Measurements from ENCODE around the gene PCBP4. TPM values are rescaled to one million over a fixed set of nuclear protein-coding genes. Genes with fewer than 3 reads are reported as not detected.
A peak's percentile ranks its signal among the peaks of the same experiment; 100 is the strongest.

Gene PCBP4
- total RNA-seq, 2 experiments from 2014 or later: 31.0 to 34.2 TPM

DNA sequence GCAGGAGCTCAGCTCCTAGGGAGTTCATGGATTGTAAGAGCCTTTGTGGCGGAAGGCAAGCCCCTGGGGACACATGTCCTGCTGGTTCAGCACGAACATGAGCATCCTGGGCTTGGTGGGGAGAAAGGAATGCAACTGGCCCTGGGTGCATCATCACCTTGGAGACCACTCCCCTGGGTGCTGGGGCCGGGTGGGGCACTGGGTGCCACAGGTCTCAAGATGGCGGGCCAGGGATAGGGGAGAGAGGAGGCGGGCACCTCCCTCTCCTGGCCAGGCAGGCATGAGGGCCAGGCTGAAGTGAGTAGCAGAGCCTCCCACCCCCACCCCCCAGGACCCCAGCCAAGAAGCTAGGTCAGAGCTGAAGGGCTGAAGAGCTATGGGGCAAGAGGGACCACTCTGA, 768 bp downstream of the PCBP4 start:
- H3K4me1 Mint-ChIP-seq: peaks cover 31% of the 10 kb centered on the region
- ChIA-PET CTCF (interaction anchor here (1.6 kb wide), 1 partner anchor 24 kb away, joined by 4 read pairs; no protein-coding TSS in a partner anchor), POLR2A (interaction anchor here (0.7 to 1.5 kb wide), 3 partner anchors 20 to 29 kb away, joined by 3 read pairs; partner anchors contain the start of gene RPL29)
- no peaks in the 10 kb centered on the region for H3K9me3 Mint-ChIP-seq
- peak overlapping the region; percentile 79 for H3K4me3 Mint-ChIP-seq
- H3K27ac Mint-ChIP-seq: peak overlapping the region; percentile 23
- no peak for DNase-seq
- no peaks in the 10 kb centered on the region for H3K36me3 Mint-ChIP-seq (ENCODE audit: low read depth)
- H3K27me3 Mint-ChIP-seq: peaks cover 11% of the 10 kb centered on the region

DNA sequence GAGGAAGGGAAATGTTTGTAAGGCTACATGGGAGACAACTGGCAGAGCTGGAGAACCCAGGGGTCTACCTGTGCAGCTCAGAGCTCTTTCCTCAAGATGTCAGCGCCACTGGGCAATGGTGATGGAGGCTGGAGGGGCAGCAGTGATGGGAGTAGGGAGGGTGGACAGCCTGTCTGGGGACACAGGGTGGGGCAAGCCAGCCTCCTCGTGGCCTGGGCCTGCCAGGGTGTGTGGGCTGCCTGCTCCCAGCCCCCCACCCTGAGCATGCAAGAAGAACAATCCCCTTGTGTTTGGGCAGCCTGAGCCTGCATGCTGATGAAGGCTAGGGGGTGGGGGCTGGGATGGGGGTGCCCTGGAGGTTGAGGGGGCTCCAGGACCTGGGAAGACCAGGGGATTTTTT, 1.2 kb downstream of the PCBP4 start:
- Mint-ChIP-seq H3K27me3 (peaks cover 13% of the 10 kb centered on the region), H3K4me1 (peaks cover 28% of the 10 kb centered on the region), H3K4me3 (peak overlapping the region; percentile 79), H3K27ac (no peak overlapping the region), H3K36me3 (ENCODE audit: low read depth) (no peaks in the 10 kb centered on the region), H3K9me3 (no peaks in the 10 kb centered on the region)
- ChIA-PET POLR2A (interaction anchor here (0.7 to 2.0 kb wide), 4 partner anchors 8 to 30 kb away, joined by 3 to 8 read pairs (median 4); partner anchors contain the start of genes ABHD14A, ABHD14B, ACY1 and RPL29), CTCF (interaction anchor here (1.0 kb wide), 1 partner anchor 24 kb away, joined by 3 read pairs; the partner anchor contains the start of gene RRP9)
- DNase-seq: no peak

DNA sequence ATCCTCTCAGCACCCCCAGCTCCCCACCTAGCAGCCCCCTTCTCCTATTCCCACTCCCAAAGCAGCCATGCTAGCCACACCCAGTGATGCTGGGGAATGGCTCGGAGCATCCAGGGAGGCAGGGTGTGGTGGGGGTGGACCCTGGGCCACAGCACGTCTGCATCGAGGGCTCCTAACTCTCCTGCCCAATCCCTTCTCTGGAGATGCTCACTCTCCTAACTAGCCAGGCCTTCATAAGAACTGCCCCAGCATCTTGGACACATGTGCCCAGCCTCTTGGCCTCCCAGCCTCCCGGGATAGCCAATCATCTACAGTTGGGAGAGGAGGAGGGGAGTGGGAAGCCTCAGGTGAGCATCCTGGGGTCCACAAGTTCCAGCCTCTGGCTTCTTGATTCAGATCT, 2.7 kb downstream of the PCBP4 start:
- CTCF ChIA-PET: interaction anchor here (1.0 kb wide), 1 partner anchor 9 kb away, joined by 4 read pairs; the partner anchor contains the start of gene ABHD14B
- H3K36me3 Mint-ChIP-seq (ENCODE audit: low read depth): no peaks in the 10 kb centered on the region
- H3K27me3 Mint-ChIP-seq: peaks cover 13% of the 10 kb centered on the region
- no peak for DNase-seq
- POLR2A ChIA-PET: interaction anchor here (0.9 to 2.0 kb wide), 4 partner anchors 9 to 91 kb away, joined by 3 to 8 read pairs (median 5); partner anchors contain the start of genes ABHD14A, ABHD14B, ACY1 and GPR62
- H3K4me3 Mint-ChIP-seq: no peak overlapping the region
- peaks cover 26% of the 10 kb centered on the region for H3K4me1 Mint-ChIP-seq
- H3K9me3 Mint-ChIP-seq: no peaks in the 10 kb centered on the region
- no peak overlapping the region for H3K27ac Mint-ChIP-seq

DNA sequence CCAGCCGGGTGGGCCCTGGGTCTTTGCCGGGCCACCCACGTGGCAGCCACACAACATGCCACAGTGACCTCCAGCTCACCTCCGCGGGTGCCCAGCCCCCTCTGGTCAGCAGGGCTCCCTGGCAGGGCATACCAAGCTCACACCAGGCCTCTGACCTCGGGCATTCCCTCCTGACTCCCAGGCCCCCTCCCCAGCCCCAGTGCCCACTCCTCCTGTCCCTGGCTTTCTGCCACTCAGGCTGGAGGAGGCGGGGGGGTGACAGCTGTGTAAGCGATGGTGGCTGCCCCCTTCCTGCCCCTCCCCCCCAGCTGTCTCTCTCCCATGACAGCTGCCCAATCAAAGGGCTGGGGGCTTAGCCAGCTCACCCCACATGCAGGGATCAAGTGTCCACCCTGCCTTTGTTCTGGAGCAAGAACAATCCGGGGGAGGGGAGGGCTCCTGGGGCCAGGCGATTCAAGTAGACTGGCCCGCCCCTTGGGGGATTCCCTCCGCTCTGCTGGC, 3.3 kb downstream of the PCBP4 start:
- Mint-ChIP-seq H3K4me3 (no peak overlapping the region), H3K9me3 (no peaks in the 10 kb centered on the region), H3K27ac (no peak overlapping the region), H3K4me1 (peaks cover 24% of the 10 kb centered on the region), H3K27me3 (peaks cover 13% of the 10 kb centered on the region), H3K36me3 (ENCODE audit: low read depth) (no peaks in the 10 kb centered on the region)
- no peak for DNase-seq
- POLR2A ChIA-PET: interaction anchor here (1.1 kb wide), 1 partner anchor 10 kb away, joined by 3 read pairs; the partner anchor contains the start of gene ABHD14B
- CTCF ChIA-PET: interaction anchor here (1.0 to 1.6 kb wide), 3 partner anchors 10 to 23 kb away, joined by 4 to 5 read pairs (median 5); partner anchors contain the start of genes ABHD14B, ACY1 and RRP9

DNA sequence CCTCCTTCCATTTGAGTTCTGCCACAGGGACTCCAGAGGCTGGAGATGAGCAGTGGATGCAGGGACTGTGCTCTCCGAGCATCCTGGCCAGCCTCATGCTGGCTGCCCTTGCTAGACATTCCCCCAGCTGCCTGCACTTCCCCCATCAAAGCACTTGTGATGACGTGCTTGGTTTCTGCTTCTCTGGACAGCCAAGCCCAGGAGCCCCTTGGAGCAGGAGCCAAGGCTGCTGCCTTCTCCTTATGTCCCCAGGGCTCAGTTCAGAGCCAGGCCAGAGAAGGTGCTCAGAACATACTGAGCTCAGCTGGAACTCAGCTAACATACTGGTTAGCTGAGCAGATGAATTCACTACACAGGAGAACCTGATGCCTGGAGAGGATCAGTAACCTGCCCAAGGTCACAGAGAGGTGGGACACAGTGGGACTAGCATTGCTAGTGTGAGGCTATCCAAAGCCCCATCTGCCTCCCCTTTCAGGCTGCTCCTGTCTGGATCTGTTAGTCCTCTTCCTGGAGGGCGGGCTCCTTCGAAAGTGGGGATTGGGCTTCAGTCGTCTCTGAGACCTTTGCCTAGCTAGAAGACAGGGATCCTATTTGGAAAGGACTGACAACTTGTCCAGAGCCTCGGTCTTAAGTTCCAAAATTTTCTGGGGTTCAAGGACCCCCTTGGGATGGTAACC, 4.3 kb downstream of the PCBP4 start:
- no peaks in the 10 kb centered on the region for H3K9me3 Mint-ChIP-seq
- no peak for DNase-seq
- peaks cover 13% of the 10 kb centered on the region for H3K27me3 Mint-ChIP-seq
- no peak overlapping the region for H3K4me3 Mint-ChIP-seq
- ChIA-PET POLR2A (interaction anchor here (1.1 kb wide), 1 partner anchor 11 kb away, joined by 3 read pairs; the partner anchor contains the start of gene ABHD14B), CTCF (interaction anchor here (1.2 to 1.6 kb wide), 3 partner anchors 10 to 22 kb away, joined by 5 to 6 read pairs (median 5); partner anchors contain the start of genes ACY1 and RRP9)
- H3K27ac Mint-ChIP-seq: no peak overlapping the region
- H3K4me1 Mint-ChIP-seq: peaks cover 15% of the 10 kb centered on the region
- peaks cover 3% of the 10 kb centered on the region for H3K36me3 Mint-ChIP-seq (ENCODE audit: low read depth)

DNA sequence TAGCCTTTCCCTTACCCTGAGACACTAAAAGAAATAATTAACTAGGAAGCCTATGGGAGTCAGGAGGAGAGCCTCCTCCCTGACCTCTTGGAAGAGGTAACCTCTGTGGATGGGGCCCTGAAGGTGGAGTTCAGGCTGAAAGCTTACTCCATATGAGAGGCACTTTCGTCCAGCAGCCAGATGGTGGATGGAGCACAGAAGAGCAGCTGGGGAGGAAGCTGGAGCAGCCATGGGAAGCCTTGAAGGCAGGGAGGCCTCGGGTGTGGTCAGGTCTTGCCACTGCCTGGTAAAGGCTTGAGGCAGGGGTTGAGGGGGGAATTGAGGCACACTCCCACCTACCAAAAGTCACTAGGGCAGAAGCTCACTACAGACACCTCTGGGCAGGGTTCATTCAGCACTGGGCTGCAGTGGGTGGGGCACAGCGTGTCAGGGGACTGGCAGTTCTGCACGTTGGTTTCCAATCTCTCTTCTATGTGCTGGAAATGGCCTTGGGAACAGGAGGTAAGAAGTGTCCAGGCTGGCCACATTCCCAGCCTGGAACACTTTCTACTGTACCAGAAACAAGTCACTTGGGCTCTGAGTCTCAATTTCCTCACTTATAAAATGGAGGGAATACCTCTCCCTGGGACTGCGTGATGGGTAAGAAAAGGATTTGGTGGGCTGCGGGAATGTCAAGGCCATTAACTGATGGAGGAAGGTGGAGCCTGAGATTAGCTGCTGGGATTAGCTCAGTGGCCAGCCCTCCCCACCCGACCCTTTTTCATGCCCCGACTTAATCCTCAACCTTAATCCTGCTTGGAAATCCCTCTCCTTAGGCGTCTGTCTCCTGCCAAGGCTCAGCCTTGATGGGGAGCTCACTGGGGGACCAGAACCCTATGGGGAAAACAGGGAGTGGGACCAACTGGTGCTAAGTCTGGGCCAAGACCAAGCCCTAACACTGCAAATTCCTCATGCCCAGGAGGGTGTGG, 5.4 kb downstream of the PCBP4 start:
- H3K4me1 Mint-ChIP-seq: peaks cover 13% of the 10 kb centered on the region
- no peak overlapping the region for H3K4me3 Mint-ChIP-seq
- H3K27ac Mint-ChIP-seq: no peak overlapping the region
- ChIA-PET CTCF (interaction anchor here (1.0 to 1.6 kb wide), 2 partner anchors 11 to 39 kb away, joined by 3 to 6 read pairs; no protein-coding TSS in a partner anchor), POLR2A (interaction anchor here (1.2 kb wide), 1 partner anchor 12 kb away, joined by 4 read pairs; the partner anchor contains the start of gene ABHD14B)
- peaks cover 16% of the 10 kb centered on the region for H3K27me3 Mint-ChIP-seq
- DNase-seq: no peak
- H3K9me3 Mint-ChIP-seq: no peaks in the 10 kb centered on the region
- peaks cover 3% of the 10 kb centered on the region for H3K36me3 Mint-ChIP-seq (ENCODE audit: low read depth)

DNA sequence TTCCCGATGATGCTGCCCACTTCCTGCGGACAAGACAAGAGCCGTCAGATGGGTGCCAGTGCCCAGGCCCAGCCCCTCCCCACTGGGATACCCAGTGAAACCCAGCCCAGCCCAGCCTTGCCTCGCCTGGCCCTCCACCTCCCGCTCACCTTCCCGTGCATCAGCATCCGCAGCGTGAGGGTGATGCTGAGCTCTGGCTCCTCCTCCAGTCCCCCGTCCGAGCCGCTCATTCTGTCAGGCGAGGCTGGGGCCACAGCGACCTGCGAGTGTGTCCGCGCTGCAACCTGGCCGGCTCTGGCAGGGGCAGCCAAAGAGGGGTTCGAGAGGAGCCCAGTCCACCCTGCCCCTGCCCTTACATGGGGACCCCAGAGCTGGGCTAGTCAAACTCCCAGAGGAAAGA, 6.2 kb downstream of the PCBP4 start:
- Mint-ChIP-seq H3K9me3 (no peaks in the 10 kb centered on the region), H3K4me1 (peaks cover 14% of the 10 kb centered on the region), H3K36me3 (ENCODE audit: low read depth) (peaks cover 3% of the 10 kb centered on the region), H3K27ac (no peak overlapping the region), H3K27me3 (peaks cover 19% of the 10 kb centered on the region), H3K4me3 (no peak overlapping the region)
- DNase-seq: no peak
- POLR2A ChIA-PET: no interaction called here
- CTCF ChIA-PET: interaction anchor here (1.0 kb wide), 1 partner anchor 40 kb away, joined by 3 read pairs; no protein-coding TSS in a partner anchor

DNA sequence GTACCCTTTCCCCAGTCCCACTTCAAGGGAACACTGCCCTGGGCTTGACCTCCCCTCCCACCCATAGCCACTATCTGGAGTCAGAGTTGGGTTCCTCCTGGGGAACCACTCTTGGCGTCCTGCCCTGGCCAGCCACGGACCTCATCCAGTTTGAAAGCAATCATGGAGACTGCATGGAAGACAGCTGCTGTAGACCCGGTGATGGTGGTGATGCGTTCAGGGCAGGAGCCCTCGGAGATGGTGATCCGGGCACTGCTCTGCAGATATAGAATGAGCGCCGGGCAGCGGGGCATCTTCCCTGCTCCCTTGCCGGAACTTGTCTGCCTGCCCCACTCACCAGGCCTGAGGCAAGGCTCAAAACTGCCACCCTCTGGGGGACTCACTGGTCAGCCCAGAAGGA, 6.9 kb downstream of the PCBP4 start:
- H3K27me3 Mint-ChIP-seq: peaks cover 19% of the 10 kb centered on the region
- peaks cover 9% of the 10 kb centered on the region for H3K4me1 Mint-ChIP-seq
- no peak overlapping the region for H3K4me3 Mint-ChIP-seq
- ChIA-PET CTCF (no interaction called here), POLR2A (no interaction called here)
- no peak overlapping the region for H3K27ac Mint-ChIP-seq
- no peaks in the 10 kb centered on the region for H3K9me3 Mint-ChIP-seq
- H3K36me3 Mint-ChIP-seq (ENCODE audit: low read depth): peaks cover 3% of the 10 kb centered on the region
- no peak for DNase-seq

DNA sequence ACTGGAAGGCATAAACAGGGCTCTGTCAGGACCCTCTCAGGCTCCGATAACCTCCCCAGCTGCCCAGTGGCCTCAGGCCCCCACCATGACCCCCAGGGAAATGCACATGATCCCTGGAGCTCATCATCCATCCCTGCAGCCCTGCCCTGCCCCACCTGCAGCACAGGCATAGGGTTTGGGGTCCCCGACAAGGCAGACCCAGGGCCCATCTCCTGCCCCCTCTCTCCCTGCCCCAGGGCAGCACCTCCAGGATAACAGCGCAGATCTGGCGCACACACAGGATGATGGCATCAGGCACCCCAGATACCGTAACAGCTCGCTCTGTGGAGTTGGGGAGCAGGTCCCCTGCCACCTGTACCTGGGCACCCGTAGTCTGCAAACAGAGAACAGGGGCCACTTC, 7.6 kb downstream of the PCBP4 start:
- POLR2A ChIA-PET: interaction anchor here (1.3 kb wide), 1 partner anchor 17 kb away, joined by 3 read pairs; no protein-coding TSS in a partner anchor
- CTCF ChIA-PET: no interaction called here

DNA sequence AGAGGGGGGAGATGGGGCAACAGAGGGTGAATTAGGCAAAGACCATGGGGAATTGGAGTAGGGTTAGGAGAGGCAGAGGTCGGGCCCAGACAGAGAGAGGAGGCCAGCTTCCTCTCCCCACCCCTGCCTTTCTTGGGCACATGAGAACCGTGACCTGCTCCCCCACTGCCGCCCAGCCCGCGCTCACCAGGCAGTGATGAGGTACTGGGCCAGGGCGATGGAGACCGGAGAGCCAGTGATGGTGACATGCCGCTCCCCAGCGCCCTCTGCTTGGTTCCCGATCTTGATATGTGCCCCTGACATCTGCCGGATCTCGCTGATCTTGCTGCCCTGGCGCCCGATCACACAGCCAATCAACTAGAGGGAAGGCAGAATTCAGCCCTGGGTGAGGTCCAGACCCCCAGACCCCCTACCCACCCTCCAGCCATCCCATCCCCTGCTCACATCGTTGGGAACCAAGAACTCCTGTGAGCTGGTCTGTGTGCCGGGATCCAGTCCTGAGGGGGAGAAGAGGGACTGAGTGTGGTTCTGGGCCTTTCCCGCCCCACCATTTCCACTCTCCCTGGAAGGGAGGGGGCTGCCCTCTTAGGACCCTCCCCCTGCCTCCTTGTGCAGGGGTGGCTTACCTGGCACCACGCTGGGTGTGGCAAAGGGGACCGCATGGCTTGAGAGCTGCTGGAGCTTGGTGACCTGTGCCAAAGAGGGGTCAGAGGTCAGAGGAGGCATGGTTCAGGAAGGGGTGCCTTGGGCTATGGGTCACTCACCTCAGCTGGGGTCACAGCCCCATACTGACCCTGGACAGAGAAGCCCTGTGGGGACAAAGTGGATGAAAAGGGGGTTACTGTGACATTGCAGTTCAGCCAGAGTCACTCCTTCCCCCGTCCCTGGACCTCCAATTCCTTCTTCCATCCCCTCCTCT, 8.4 kb downstream of the PCBP4 start:
- peaks cover 7% of the 10 kb centered on the region for H3K4me1 Mint-ChIP-seq
- no peaks in the 10 kb centered on the region for H3K9me3 Mint-ChIP-seq
- no peak for DNase-seq
- H3K4me3 Mint-ChIP-seq: no peak overlapping the region
- CTCF ChIA-PET: interaction anchor here (1.2 kb wide), 1 partner anchor 15 kb away, joined by 4 read pairs; the partner anchor contains the start of gene ABHD14B
- POLR2A ChIA-PET: interaction anchor here (1.3 kb wide), 2 partner anchors 16 to 24 kb away, joined by 3 read pairs; no protein-coding TSS in a partner anchor
- H3K27me3 Mint-ChIP-seq: peaks cover 29% of the 10 kb centered on the region
- H3K27ac Mint-ChIP-seq: no peak overlapping the region
- peaks cover 3% of the 10 kb centered on the region for H3K36me3 Mint-ChIP-seq (ENCODE audit: low read depth)

More for the DNA sequence above, 7.6 kb downstream of the PCBP4 start:
- H3K27ac Mint-ChIP-seq: no peak overlapping the region
- H3K9me3 Mint-ChIP-seq: no peaks in the 10 kb centered on the region
- DNase-seq: no peak
- H3K4me3 Mint-ChIP-seq: no peak overlapping the region
- peaks cover 3% of the 10 kb centered on the region for H3K36me3 Mint-ChIP-seq (ENCODE audit: low read depth)
- peaks cover 7% of the 10 kb centered on the region for H3K4me1 Mint-ChIP-seq
- peaks cover 22% of the 10 kb centered on the region for H3K27me3 Mint-ChIP-seq

DNA sequence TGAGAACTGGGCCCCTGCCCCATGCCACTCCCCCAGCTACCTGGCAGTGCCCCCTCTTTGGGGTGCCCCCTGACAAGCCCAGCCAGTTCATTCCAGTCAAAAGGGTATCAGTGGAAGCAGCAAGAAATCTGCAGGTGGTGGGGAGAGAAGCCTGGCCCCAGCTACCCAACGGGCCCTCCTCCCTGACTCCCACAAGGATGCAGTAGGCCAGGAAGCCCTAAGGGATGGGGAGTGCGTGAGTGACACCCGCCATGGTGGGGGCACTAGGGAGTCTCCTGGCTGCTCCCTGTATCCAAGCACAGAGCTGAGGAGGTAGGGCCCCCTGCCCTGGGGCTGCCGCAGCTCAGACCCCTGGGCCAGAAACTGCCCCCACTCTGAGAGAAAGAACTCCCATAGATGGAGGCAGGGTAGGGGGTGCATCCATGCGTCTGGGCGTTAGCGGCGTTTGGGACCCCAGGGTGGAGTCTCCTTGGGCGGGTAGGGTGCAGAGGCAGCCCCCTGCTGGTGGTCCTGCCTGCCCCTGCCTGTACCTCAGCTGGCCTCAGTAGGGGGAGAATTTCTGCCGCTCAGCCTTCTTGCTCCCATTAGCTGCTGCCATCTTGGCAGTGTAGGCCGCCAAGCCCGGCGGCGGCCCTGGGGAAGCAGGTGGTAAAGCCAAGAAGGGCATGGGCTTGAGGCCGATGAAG, 9.6 kb downstream of the PCBP4 start:
- peaks cover 3% of the 10 kb centered on the region for H3K36me3 Mint-ChIP-seq (ENCODE audit: low read depth)
- no peak overlapping the region for H3K27ac Mint-ChIP-seq
- H3K9me3 Mint-ChIP-seq: no peaks in the 10 kb centered on the region
- H3K4me3 Mint-ChIP-seq: no peak overlapping the region
- no peak for DNase-seq
- peaks cover 37% of the 10 kb centered on the region for H3K27me3 Mint-ChIP-seq
- POLR2A ChIA-PET: interaction anchor here (0.9 to 1.3 kb wide), 2 partner anchors 25 to 197 kb away, joined by 3 read pairs; partner anchors contain the start of gene POC1A
- peaks cover 7% of the 10 kb centered on the region for H3K4me1 Mint-ChIP-seq
- CTCF ChIA-PET: interaction anchor here (0.8 to 1.2 kb wide), 3 partner anchors 15 to 16 kb away, joined by 3 to 4 read pairs (median 3); partner anchors contain the start of genes ABHD14B and RRP9
